WTC11 (cell line): Measurements from ENCODE around the gene PTGER2. TPM values are rescaled to one million over a fixed set of nuclear protein-coding genes. Genes with fewer than 3 reads are reported as not detected.

ENCODE experiments used
- ATAC-seq: fragments of 200-7000 bp; cut with Tn5 transposase; 2 replicates; pipeline ENCODE4 v1.10.0; 2021; ENCODE audit warnings: mild to moderate bottlenecking, moderate library complexity
- CTCF ChIA-PET: fragments of 300-600 bp; sonication (Branson Sonifier 250); formaldehyde crosslinking; loops from one replicate; lab custom pipeline; 2021; ENCODE audit warnings: antibody characterized with exemption; lab: Charles Lee
- POLR2A ChIA-PET: fragments of 350-600 bp; sonication (Branson Sonifier 250); formaldehyde crosslinking; loops from one replicate; lab custom pipeline; 2021; ENCODE audit warnings: antibody characterized with exemption; lab: Charles Lee
- DNase-seq: peaks from one replicate; pipeline ENCODE4 v3.0.0; 2021; ENCODE audit warnings: low spot score
- H3K27ac Mint-ChIP-seq: 2 replicates; pipeline ENCODE4 v1.8.0; 2021; ENCODE audit warnings: mixed read lengths
- H3K27me3 Mint-ChIP-seq: 2 replicates; pipeline ENCODE4 v1.8.0; 2021; ENCODE audit warnings: low read depth, mild to moderate bottlenecking, moderate library complexity, mixed read lengths
- H3K36me3 Mint-ChIP-seq: 2 replicates; pipeline ENCODE4 v1.8.0; 2021; ENCODE audit warnings: mixed read lengths
- H3K4me1 Mint-ChIP-seq: 2 replicates; pipeline ENCODE4 v1.8.0; 2022; ENCODE audit warnings: mixed read lengths
- H3K4me3 Mint-ChIP-seq: 2 replicates; pipeline ENCODE4 v1.8.0; 2021; ENCODE audit warnings: mild to moderate bottlenecking, moderate library complexity, mixed read lengths
- H3K9me3 Mint-ChIP-seq: 2 replicates; pipeline ENCODE4 v1.8.0; 2021; ENCODE audit warnings: mixed read lengths
- ATF6 ChIP-seq: sonication (generic); formaldehyde crosslinking; IDR thresholded peaks from 2 replicates; pipeline ENCODE4 v1.8.1; 2023; ENCODE audit warnings: mild to moderate bottlenecking, missing genetic modification reagents
- HMGXB4 ChIP-seq: sonication (generic); formaldehyde crosslinking; IDR thresholded peaks from 2 replicates; pipeline ENCODE4 v1.8.1; 2023; ENCODE audit warnings: mild to moderate bottlenecking, moderate library complexity, missing genetic modification reagents
- MYBL2 ChIP-seq: sonication (generic); formaldehyde crosslinking; IDR thresholded peaks from 2 replicates; pipeline ENCODE4 v1.8.1; 2023; ENCODE audit warnings: mild to moderate bottlenecking, moderate library complexity, missing genetic modification reagents
- OVOL2 ChIP-seq: fragments of 250-450 bp; sonication (Bioruptor Pico); IDR thresholded peaks from 2 replicates; pipeline ENCODE4 v1.9.0; 2021; ENCODE audit warnings: mild to moderate bottlenecking, borderline replicate concordance
- ZNF121 ChIP-seq: sonication (generic); formaldehyde crosslinking; IDR thresholded peaks from 2 replicates; pipeline ENCODE4 v1.8.0; 2023; ENCODE audit warnings: missing genetic modification reagents
- ZNF138 ChIP-seq: sonication (generic); formaldehyde crosslinking; conservative IDR thresholded peaks from 2 replicates; pipeline ENCODE4 v1.8.1; 2022; ENCODE audit warnings: mild to moderate bottlenecking, moderate library complexity, missing genetic modification reagents
- total RNA-seq: library from RNA; stranded (reverse); gene quantifications from 3 replicates; pipeline ENCODE4 v1.2.3, GENCODE V29; 2021
- TF ChIP-seq, protein P1 (sequence below): sonication (generic); formaldehyde crosslinking; IDR thresholded peaks from 2 replicates; pipeline ENCODE4 v1.8.1; 2023; ENCODE audit warnings: mild to moderate bottlenecking, missing genetic modification reagents, moderate library complexity
- TF ChIP-seq, protein P2 (sequence below): fragments of 250-450 bp; sonication (Bioruptor Pico); IDR thresholded peaks from 2 replicates; pipeline ENCODE4 v1.9.0; 2021; ENCODE audit warnings: mild to moderate bottlenecking, borderline replicate concordance
- TF ChIP-seq, protein P3 (sequence below): sonication (generic); formaldehyde crosslinking; IDR thresholded peaks from 2 replicates; pipeline ENCODE4 v1.8.1; 2023; ENCODE audit warnings: mild to moderate bottlenecking, missing genetic modification reagents, borderline replicate concordance
- TF ChIP-seq, protein P4 (sequence below): sonication (generic); formaldehyde crosslinking; conservative IDR thresholded peaks from 2 replicates; pipeline ENCODE4 v1.8.1; 2023; ENCODE audit warnings: mild to moderate bottlenecking, low read depth, missing genetic modification reagents, moderate library complexity

The PTGER2 gene
- total RNA-seq, 1 experiment from 2014 or later, result 0.92 TPM

DNA sequence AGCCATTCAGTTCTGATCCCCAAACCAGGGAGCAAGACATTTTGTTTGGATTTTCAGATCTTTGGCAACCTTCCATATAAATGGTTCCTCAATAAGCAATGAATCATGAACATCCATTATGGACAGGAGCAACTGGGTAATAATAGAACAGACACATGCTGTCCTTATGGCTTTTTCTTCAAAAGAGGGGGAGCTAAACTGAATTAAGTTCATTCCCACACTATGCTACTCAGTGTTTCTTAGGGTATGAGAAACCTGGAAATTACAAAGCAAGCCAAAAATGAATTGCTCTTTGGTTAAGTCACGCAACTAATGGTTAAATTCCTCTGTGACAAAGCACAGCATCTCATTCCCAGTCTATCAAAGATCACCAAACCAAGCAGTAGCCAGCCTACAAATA lies 51.0 kb downstream of the PTGER2 start:
- H3K4me3 Mint-ChIP-seq, result no peak overlapping the region
- no peaks in the 10 kb centered on the region for H3K36me3 Mint-ChIP-seq
- DNase-seq, result no peak
- TF ChIP-seq HMGXB4 (CRISPR knock-in tag) (no peak), ATF6 (no peak), ZNF121 (CRISPR knock-in tag) (no peak), ZNF138 (CRISPR knock-in tag) (no peak), MYBL2 (CRISPR knock-in tag) (no peak), OVOL2 (CRISPR knock-in tag) (no peak)
- TF ChIP-seq, protein P1, sequence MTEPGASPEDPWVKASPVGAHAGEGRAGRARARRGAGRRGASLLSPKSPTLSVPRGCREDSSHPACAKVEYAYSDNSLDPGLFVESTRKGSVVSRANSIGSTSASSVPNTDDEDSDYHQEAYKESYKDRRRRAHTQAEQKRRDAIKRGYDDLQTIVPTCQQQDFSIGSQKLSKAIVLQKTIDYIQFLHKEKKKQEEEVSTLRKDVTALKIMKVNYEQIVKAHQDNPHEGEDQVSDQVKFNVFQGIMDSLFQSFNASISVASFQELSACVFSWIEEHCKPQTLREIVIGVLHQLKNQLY (CRISPR knock-in tag), result no peak
- TF ChIP-seq, protein P2, sequence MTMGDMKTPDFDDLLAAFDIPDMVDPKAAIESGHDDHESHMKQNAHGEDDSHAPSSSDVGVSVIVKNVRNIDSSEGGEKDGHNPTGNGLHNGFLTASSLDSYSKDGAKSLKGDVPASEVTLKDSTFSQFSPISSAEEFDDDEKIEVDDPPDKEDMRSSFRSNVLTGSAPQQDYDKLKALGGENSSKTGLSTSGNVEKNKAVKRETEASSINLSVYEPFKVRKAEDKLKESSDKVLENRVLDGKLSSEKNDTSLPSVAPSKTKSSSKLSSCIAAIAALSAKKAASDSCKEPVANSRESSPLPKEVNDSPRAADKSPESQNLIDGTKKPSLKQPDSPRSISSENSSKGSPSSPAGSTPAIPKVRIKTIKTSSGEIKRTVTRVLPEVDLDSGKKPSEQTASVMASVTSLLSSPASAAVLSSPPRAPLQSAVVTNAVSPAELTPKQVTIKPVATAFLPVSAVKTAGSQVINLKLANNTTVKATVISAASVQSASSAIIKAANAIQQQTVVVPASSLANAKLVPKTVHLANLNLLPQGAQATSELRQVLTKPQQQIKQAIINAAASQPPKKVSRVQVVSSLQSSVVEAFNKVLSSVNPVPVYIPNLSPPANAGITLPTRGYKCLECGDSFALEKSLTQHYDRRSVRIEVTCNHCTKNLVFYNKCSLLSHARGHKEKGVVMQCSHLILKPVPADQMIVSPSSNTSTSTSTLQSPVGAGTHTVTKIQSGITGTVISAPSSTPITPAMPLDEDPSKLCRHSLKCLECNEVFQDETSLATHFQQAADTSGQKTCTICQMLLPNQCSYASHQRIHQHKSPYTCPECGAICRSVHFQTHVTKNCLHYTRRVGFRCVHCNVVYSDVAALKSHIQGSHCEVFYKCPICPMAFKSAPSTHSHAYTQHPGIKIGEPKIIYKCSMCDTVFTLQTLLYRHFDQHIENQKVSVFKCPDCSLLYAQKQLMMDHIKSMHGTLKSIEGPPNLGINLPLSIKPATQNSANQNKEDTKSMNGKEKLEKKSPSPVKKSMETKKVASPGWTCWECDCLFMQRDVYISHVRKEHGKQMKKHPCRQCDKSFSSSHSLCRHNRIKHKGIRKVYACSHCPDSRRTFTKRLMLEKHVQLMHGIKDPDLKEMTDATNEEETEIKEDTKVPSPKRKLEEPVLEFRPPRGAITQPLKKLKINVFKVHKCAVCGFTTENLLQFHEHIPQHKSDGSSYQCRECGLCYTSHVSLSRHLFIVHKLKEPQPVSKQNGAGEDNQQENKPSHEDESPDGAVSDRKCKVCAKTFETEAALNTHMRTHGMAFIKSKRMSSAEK (CRISPR knock-in tag), result no peak
- TF ChIP-seq, protein P3, sequence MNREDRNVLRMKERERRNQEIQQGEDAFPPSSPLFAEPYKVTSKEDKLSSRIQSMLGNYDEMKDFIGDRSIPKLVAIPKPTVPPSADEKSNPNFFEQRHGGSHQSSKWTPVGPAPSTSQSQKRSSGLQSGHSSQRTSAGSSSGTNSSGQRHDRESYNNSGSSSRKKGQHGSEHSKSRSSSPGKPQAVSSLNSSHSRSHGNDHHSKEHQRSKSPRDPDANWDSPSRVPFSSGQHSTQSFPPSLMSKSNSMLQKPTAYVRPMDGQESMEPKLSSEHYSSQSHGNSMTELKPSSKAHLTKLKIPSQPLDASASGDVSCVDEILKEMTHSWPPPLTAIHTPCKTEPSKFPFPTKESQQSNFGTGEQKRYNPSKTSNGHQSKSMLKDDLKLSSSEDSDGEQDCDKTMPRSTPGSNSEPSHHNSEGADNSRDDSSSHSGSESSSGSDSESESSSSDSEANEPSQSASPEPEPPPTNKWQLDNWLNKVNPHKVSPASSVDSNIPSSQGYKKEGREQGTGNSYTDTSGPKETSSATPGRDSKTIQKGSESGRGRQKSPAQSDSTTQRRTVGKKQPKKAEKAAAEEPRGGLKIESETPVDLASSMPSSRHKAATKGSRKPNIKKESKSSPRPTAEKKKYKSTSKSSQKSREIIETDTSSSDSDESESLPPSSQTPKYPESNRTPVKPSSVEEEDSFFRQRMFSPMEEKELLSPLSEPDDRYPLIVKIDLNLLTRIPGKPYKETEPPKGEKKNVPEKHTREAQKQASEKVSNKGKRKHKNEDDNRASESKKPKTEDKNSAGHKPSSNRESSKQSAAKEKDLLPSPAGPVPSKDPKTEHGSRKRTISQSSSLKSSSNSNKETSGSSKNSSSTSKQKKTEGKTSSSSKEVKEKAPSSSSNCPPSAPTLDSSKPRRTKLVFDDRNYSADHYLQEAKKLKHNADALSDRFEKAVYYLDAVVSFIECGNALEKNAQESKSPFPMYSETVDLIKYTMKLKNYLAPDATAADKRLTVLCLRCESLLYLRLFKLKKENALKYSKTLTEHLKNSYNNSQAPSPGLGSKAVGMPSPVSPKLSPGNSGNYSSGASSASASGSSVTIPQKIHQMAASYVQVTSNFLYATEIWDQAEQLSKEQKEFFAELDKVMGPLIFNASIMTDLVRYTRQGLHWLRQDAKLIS (CRISPR knock-in tag), result no peak
- TF ChIP-seq, protein P4, sequence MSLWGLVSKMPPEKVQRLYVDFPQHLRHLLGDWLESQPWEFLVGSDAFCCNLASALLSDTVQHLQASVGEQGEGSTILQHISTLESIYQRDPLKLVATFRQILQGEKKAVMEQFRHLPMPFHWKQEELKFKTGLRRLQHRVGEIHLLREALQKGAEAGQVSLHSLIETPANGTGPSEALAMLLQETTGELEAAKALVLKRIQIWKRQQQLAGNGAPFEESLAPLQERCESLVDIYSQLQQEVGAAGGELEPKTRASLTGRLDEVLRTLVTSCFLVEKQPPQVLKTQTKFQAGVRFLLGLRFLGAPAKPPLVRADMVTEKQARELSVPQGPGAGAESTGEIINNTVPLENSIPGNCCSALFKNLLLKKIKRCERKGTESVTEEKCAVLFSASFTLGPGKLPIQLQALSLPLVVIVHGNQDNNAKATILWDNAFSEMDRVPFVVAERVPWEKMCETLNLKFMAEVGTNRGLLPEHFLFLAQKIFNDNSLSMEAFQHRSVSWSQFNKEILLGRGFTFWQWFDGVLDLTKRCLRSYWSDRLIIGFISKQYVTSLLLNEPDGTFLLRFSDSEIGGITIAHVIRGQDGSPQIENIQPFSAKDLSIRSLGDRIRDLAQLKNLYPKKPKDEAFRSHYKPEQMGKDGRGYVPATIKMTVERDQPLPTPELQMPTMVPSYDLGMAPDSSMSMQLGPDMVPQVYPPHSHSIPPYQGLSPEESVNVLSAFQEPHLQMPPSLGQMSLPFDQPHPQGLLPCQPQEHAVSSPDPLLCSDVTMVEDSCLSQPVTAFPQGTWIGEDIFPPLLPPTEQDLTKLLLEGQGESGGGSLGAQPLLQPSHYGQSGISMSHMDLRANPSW (CRISPR knock-in tag), result no peak
- ATAC-seq, result no peak
- H3K27me3 Mint-ChIP-seq, result no peaks in the 10 kb centered on the region
- H3K4me1 Mint-ChIP-seq, result no peaks in the 10 kb centered on the region
- no peaks in the 10 kb centered on the region for H3K9me3 Mint-ChIP-seq
- CTCF ChIA-PET, result no interaction called here
- POLR2A ChIA-PET, result no interaction called here
- no peak overlapping the region for H3K27ac Mint-ChIP-seq
